G401.6 (cell line): ENCODE measurements around the gene PLAAT2.
"Not testable (repeated sequence)": the region's sequence is repeated elsewhere in the genome, so short reads cannot be mapped to it uniquely, and the experiment has no call there.

Experiments used
- FAIRE-seq: peaks from 2 replicates; lab custom pipeline; 2012; peaks lifted over from hg19 to GRCh38; lab: Jason Lieb, UNC

The PLAAT2 gene

DNA sequence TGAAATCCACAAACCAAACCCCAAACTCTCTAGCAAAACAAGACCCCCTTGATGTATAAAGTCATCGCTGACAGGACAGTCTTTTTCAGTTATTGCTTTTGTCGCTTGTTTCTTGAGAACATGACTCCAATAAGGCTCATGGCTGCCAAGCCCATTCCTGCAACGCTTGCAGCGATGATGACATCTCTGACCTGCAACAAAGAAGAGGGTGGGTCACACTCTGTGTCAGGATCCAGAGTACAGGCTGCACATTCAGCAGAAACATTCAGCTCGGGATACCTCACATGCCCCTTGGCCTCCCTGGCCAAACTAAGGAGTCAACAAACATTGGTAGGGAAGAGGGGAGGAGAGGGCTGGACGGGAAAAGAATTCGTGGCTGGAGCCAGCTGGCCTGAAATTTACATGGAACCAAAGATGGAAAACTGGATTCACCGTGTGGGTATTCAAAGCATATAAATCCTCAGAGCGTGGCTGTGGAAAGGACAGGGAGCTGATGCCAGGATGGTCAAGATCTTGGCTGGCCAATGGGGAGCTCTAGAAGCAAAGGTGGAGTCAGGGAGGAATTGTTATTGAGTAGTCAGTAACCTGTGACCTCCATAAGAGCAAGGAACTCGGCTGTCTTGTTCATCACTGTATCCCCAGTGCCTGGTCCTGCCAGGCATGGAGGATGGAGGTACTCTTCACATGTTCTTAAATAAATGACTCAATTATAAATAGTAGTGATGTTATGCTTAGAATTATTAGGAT, 11.8 kb upstream of the PLAAT2 start:
- no peak for FAIRE-seq

DNA sequence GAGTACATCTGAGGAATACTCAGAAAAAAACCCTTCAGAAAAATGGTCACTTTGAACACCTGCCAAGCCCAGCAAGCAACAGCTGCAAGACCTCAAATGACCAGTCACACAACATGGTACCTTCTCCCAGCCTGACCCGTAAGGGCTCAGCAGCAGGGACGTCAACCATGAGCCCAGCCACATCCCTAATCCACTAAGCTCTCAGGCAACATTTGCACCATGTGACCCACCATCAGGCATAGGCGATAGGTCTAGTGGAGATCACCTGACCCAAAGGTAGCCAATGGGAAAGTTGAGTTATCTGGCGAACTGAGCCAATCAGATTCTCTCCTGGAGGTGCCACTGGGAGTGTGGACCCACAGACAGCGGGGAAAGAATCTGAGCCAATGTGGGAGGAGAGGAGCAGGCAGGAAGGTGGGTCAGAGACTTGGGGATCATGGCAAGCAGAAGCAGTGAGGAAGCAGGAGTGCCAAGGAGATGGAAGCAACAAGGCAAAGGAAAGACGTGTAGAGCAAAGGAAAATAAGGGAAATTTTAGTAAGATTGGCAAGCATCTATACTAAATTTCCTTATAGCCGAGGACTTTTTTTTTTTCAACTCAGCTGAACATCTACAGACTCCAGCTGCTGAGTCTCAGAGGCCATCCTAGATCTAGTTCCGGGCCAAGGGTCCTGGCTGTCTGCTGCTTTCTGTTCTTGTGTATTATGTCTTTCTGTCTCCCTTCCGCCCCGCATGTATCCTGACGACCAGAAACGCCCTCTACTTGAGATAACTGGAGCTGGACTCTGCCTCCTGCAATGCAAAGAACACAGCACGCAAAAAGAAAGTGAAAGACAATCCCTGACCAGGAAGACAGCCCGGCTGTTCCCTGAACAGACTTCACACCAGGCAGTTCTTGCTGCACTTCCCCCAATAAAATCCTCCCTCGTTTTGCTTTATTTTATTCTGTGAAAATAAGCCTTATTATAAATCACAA, 11.0 kb upstream of the PLAAT2 start:
- FAIRE-seq, result no peak

DNA sequence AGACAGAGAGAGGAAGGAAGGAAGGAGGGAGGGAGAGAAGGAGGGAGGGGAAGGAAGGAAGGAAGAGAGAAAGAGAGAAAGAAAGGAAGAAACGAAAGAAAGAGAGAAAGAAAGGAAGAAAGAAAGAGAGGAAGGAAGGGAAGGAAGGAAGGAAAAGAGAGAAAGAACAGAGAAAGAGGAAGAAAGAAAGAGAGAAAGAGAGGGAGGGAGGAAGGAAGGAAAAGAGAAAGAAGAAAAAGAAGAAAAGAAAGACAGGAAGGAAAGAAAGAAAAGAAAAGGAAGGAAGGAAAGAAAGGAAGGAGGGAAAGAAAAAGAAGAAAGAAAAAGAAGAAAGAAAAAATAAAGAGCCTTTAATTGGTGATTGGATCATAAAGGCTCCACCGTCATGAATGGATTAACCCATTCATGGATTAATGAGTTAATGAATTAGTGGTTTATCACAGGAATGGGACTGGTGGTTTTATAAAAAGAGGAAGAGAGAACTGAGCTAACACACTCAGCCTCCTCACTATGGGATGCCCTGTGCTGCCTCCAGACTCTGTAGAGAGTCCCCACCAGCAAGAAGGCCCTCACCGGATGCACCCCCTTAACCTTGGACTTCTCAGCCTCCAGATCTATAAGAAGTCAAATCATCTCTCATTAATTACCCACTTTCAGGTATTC, 9.0 kb upstream of the PLAAT2 start:
- FAIRE-seq, result no peak

DNA sequence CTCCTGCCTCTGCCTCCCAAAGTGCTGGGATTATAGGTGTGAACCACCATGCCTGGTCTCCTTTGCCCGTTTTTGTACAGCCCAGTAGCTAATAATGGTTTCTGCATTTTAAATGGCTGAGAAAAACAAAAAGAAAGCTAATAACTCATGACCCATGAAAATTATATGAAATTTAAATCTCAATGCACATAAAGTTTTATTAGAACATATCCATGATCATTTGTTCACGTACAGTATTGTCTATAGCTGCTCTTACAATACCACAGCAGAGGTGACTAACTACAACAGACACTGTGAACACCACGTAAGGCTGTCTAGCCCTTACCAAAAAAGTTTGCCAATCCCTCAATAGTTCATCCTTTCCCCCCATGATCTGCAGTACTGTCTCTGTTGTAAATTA, 6.4 kb upstream of the PLAAT2 start:
- FAIRE-seq, result no peak

DNA sequence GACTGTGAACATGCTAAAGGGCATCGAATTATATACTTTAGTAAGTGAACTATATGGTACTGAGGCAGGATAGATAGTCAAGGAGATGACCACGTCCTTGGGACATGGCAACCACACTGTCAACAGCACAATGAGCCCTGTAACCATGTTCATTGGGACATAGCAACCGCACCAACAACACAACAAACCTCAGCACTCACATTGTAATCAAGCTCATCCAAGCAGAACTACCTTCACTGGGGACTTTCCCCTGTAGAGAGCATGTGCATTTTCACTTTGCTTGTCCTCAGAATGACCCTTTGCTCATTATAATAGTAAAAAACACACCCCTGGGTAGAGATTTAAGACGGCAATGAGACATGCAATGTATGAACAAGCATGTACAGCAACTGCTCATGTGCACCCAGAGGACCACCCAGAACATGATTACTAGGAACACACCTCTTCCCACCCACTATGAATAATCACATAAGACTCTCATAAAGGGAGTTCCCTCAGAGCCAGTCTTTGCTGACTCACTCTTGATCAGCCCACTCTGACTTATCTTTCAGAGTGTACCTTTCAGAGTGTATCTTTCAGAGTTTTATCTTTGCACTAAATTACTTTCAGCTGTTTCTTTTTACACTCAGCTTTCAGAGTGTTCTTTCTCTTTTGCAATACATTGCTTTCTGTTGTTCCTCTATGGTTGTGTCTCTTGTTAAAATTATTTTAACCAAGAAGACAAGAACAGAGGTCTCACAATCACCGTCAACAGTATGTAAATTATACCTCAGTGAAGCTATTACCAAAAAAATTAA, 4.1 kb upstream of the PLAAT2 start:
- FAIRE-seq, result no peak

DNA sequence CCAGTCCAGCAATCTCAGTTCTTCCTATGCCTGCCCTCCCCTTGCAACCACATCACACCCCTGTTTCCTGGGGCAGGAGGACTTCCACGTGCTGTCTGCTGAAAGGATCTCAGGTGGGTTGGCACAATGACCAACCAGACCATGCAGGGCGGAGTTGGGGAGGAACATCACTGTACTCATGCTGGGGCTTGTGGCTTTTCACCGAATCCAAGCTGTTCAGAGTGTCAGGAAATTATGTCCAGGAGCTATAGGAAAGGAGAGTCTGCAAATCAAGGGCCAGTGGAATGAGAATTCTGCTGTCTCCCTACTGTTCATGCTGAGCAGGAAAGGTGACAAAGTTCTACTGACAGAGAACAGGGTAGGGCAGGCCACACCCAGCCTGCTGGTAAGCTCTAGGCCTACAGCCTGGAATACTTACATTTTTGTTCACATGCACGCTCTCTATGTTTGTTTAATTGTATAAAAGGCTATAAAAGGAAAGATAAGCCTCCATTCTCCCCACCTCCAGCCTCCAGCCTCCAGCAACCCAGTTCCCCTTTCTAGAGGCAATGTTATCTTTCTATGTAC, 1.7 kb upstream of the PLAAT2 start:
- FAIRE-seq, result no peak

DNA sequence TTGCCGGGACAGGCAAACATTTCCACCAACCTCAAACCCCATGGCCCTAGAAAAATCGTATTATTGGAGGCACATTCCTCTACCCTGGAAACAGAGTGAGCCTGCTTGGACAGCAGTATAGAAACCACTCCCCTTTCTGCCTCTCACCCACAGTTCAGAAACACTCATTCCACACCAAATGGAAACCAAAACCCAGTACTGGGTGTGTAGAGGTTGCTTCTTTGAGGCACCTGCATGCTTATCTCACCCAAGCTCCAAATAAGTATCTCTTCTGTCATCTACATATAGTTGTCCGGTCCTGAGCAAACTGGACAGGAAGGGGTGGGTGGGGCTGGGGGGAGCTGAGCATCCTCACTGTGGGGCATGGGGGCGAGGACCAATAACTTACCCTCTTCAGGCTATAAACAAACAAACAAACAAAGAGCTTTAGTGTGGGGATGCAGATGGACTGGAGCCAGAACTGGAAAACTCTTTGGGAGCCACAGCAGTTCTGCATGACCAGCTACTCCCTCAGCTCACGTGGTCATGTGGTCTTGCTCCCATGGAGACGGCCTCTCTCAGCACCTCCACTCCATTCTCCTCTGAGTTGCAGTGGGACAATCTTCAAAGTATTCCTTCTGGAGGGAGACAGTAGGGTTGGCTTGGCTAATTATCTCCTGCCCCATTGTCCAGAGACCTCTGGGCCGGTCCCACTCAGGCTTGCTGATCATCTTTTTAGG, 1.0 kb upstream of the PLAAT2 start:
- no peak for FAIRE-seq

DNA sequence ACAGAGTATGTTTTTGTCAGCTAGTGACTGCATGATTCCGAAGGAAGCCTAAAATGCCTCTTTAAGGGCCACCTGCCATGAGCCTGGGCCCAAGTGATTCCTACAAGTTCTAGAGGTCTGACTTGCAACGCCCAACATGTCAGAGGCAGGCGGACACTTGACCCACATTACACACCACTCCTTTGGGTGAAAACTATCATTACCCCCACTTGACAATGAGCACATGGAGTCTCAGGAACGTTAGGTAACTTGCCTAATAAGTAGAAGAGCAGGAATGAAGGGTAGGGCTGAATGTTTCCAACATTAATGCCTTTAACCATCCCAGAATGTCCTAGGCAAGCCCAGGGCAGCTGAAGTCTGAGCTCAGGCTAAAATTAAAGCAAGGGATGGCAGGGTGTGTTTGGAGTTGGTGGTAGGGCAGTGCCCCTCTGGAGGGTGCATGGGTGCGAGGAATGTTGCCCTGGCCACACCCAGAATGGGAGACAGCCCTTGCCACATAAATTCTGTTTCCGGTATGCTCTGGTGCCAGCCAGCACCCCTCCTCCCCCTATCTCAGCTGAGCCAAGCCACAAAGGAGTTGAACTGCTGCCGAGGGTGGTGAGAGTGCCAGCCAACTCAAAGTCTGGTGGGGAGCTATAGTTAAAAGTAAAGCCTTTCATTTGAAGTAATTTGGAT, 2.5 kb downstream of the PLAAT2 start:
- no peak for FAIRE-seq

DNA sequence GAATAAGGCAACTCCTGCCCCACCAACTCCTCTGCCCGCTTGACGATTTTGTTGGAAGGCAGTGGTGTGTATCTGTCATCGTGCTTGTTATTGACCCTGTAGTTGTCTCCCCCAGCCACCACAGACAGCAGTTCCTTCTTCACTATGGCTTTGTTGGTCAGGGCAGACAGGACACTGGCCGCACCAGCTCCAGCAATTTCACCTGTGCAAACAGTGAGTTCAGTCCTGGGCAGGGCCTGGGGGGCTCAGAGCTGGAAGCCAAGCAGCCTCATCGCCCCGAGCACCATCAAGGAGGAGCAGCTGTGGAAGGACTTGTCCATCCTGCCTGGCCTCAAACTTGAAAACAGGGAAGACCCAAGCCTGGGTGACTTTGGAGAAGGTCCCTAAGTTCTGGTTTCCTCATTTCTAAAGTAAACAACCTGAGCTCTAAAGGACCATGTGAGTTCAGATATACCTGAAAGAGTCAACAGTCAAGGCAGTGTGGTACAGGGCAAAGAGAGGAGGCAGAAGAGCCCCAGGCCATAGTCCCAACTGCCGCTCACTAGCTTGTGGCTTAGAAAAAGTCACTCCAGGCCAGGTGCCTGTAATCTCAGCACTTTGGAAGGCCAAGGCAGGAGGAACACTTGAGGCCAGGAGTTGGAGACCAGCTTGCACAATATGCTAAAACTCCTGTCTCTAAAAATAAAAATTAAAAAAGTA, 4.6 kb downstream of the PLAAT2 start:
- FAIRE-seq, result no peak

DNA sequence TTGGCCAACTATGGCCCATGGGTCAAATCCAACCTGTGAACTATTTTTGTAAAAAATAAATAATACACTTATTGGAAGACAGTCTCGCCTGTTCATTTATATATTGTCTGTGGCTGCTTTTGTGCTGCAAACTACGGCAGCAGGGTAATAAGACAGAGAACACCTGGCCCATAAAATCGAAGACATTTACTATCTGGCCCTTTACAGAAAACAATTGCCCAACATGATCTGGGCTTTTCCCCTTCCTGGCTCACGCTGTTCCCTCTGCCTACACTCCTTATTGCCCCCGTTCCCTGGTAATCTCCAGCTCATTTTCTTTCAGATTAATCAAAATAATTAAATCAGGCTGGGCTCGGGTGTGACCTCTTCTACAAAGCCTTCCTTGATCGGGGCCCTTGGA, 5.6 kb downstream of the PLAAT2 start:
- FAIRE-seq, result no peak

DNA sequence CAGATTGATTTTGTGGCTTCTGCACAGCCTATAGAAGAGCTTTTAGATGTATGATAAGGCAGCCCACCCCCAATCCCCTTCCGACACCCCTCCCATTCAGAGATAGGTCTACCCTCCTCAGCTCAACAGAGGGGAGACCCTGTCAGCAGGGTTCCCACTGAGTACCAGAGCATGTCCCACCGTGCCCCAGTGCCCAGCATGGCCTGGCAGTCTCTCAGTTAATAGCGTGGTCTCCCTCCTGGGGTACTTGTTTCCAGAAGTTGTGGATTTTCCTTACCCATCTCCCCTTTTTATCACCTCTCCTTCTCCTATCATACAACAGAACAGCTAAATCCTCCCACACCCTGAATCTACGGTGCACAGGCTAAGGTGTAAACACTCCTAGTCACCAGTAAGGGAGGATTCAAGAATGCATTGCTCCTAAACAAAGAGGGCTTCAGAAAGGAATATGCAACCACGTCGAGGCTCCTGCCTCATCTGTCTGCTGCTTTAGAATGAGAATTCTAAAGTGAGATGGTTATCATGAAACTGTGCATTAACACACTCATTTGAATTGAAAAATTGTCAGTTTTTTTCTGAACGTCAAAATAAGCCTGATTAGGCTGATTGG, 6.7 kb downstream of the PLAAT2 start:
- no peak for FAIRE-seq

DNA sequence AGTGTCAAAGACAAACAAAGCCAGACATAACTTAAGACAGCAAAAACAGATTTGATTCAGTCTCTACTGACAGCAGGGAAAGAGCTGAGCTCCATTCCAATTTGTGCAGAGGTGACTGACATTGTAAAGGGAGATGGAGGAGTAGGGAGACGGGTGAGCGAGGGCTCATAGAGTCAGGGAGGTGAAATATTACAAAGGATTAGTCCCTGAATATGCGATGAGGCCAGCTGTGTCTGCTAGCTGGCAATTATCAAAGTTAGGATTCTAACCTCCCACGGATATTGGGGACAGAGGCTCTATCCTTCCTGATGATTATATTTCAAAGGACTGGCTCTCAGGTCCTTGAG, 8.3 kb downstream of the PLAAT2 start:
- FAIRE-seq, result no peak

DNA sequence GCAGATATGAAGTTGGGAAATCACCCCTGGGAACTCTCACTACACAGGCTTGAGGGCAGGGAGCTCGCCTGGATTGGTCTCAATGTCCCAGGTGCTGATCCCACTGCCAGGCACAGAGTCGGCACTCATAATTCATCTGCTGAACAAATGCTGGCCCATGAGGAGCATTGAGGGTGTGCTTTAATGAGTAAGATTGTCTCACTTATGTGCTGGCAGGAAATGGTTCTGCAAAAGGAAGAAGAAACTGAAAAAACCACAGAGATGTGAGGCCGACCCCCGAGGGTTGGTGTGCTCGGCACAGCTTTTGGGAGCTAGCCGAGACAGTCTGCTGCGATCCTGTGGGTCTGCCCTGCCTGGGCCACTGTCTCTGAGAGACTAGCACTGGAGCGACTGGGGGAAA, 9.4 kb downstream of the PLAAT2 start:
- no peak for FAIRE-seq

DNA sequence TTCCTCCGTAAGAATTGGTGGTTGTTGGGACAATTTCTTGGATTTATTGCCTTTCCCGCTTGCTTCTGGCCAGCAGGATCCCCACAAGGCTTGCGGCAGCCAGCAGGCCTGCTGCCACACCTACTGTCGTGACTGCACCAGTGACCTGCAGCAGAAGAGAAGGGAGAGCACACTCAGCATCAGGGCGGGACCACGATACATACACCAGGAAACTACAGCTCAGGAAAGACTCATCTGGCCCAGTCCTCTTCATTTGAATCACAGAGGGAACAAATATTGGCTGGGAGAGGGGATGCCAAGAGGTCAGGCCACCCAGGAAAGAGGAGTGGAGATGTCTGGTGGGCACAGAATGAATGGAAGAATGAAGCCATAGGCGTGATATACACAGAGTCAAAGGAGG, 10.3 kb downstream of the PLAAT2 start:
- FAIRE-seq, result no peak

DNA sequence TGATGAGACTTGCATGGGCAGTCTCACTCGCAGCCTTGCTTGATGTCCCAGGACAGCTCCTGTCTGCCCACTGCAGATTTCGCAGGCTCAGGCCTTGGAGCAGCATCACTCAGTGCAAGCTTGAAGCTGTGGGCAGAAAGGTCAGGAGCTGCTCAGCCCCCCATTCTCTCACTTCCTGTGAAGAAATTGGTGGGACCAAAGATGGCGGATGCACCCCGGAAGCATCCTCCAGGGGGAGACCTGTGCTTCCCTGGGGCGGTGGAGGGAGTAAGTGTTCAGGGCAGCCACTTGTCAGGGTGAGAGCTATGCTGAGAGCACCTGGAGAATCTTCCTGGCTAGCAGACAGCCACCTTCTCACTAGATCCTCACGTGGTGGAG, 11.3 kb downstream of the PLAAT2 start:
- FAIRE-seq, result no peak

DNA sequence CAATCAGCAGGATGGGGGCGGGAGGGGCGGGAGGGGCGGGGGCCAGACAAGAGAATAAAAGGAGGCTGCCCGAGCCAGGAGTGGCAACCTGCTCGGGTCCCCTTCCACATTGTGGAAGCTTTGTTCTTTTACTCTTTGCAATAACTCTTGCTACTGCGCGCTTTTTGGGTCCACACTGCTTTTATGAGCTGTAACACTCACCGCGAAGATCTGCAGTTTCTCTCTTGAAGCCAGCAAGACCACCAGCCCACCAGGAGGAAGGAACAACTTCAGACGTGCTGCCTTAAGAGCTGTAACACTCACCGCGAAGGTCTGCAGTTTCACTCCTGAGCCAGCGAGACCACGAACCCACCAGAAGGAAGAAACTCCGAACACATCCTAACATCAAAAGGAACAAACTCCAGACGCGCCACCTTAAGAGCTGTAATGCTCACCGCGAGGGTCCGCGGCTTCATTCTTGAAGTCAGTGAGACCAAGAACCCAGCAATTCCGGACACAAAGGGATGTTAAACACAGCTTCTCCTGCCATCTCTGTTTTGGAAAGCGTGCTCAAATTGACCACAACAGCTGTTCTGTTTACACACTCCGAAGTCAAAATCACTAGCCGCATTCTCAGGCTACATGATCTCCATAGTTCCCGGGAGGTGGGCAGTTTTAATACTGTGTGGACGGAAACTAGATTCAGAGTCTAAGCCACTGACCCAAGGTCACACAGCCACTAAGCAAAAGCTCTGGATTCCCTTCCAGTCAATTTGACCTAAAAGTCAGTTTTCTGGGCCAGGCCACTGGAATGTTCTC, 11.9 kb downstream of the PLAAT2 start:
- FAIRE-seq, result no peak

DNA sequence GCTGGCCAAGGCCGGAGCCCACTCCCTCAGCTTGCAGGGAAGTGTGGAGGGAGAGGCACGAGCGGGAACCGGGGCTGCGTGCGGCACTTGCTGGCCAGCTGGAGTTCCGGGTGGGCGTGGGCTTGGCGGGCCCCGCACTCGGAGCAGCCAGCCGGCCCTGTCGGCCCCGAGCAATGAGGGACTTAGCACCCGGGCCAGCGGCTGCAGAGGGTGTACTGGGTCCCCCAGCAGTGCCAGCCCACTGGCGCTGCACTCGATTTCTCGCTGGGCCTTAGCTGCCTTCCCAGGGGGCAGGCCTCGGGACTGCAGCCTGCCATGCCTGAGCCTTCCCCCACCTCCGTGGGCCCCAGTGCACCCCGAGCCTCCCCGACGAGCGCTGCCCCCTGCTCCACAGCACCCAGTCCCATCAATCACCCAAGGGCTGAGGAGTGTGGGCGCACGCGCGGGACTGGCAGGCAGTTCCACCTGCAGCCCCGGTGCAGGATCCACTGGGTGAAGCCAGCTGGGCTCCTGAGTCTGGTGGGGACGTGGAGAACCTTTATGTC, 13.0 kb downstream of the PLAAT2 start:
- not testable (repeated sequence) for FAIRE-seq

DNA sequence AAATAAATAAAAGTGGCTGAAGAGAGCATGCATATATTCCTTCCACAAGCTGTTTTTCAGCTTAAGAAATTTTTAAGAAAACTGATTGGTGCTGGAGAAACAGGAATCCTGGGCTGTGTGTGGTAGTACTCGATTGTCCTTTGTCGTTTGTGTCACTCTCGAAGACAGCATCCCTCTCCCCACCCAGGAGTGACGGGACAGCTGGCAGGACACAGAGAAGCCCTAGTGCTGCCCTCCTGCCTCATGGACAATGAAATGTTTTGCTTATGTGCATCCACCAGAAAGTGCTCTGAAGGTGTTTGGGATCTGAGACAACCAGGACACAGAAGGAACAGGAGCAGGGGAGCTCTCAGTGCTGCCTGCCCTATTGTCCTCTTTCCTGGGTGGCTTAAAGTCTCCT, 13.8 kb downstream of the PLAAT2 start:
- FAIRE-seq, result no peak

DNA sequence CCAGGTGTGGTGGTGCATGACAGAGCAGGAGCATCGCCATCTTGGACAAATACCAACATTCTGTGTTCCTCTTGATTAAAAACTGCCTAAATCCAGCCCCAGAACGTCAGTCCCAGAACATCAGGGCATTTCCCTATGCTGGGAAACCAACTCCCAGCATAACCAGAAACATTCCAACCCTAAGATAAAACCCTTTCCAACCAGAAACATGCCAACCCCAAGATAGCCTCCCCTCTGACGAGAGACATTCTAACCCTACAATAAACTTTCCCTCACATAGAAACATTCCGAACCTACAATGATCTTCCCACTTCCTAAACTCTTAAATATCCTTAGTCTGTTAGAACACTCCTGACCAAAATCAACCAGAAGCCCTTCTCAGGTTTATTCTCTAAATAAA, 15.0 kb downstream of the PLAAT2 start:
- FAIRE-seq, result no peak
